ENCODE results near the gene DHRSX. TPM values are rescaled to one million over a fixed set of nuclear protein-coding genes. Genes with fewer than 3 reads are reported as not detected.

The DHRSX gene
- total and polyA plus RNA-seq, 2 donors (not counting 3 experiments of a cell fraction or from before 2014, with no cell fraction given): 27.1 to 37.7 TPM

DNA sequence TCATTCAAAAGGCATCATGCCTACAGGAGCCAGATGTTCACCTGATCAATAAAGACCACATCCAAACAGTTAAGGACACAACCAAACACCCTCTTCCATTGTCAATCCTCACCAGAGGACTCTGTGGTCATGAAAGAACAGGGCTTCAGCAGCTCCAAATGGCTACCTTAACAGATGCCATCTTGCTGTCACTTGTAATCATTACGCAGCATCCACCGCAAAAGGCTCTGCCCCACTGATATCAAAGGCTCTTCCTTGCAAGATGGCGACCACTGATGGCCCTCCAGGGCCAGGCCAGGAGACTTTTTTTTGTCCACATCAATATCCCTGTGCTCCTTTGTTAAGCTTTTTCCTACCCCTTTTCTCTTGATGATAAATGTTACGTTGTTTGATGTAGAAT lies 157.4 kb downstream of the DHRSX start:
- BruUV-seq (replicated peaks): no TSS peak
- Histone ChIP-seq H3K4me3 (replicated peaks in 1 of 3; ENCODE audit: insufficient read depth in 1 of 3, low read depth in 1 of 3, low read length in 3 of 3) (no peak overlapping the region), H3K9ac (replicated peaks; ENCODE audit: extremely low read depth, insufficient read depth, low read length) (no peak overlapping the region), H4K20me1 (replicated peaks; ENCODE audit: control insufficient read depth, extremely low read depth, insufficient read depth, low read length) (no peaks in the 10 kb centered on the region), H3K4me1 (ENCODE audit: control insufficient read depth, extremely low read depth, insufficient read depth, low read length) (no peaks in the 10 kb centered on the region), H3K36me3 (ENCODE audit: control insufficient read depth in 2 of 2, extremely low read depth in 1 of 2, insufficient read depth in 2 of 2, low read length in 2 of 2) (no peaks in the 10 kb centered on the region), H3K9me1 (replicated peaks; ENCODE audit: control insufficient read depth, extremely low read depth, insufficient read depth, low read length) (no peaks in the 10 kb centered on the region), H3K27me3 (ENCODE audit: control insufficient read depth in 2 of 2, insufficient read depth in 2 of 2, low read length in 2 of 2) (no peaks in the 10 kb centered on the region), H3K9me3 (replicated peaks; ENCODE audit: control insufficient read depth, insufficient read depth, low read length) (no peaks in the 10 kb centered on the region), H3K4me2 (ENCODE audit: insufficient read depth, low read length) (no peak overlapping the region), H3K79me2 (ENCODE audit: control insufficient read depth, insufficient read depth, low read length) (no peaks in the 10 kb centered on the region), H3K27ac (ENCODE audit: insufficient read depth, low read depth, low read length) (no peak overlapping the region), H2AFZ (ENCODE audit: low read depth, low read length) (no peak overlapping the region)
- ChIA-PET CTCF (no interaction called here), POLR2A (no interaction called here)
- dilution Hi-C loops (cut with MboI; ENCODE audit: extremely low pct_ligation_motif_present, low sequenced_read_pairs): no loop called here
- intact Hi-C loops (cut with micrococcal nuclease): no loop called here
- FAIRE-seq (no peak), DNase-seq (ENCODE audit: low read depth, low spot score) (no peak)
- TF ChIP-seq FOS (IDR thresholded peaks at IDR 0.05; ENCODE audit: borderline replicate concordance, insufficient read depth, low read length): no peak

DNA sequence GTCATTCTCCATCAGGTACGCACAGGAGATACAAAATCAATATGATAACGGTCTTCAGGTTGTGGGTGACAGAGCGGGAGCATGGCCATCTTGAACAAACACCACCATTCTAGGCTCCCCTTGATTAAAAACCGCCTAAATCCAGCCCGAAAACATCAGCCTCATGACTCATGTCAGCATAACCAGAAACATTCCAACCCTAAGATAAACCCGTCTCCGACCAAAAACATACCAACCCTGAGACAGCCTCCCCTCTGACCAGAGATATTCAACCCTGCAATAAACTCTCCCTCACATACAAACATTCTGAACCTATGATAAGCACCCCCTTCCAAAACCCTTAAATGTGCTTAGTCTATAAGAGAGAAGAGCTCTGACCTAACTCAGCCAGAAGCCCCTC lies 157.9 kb downstream of the DHRSX start:
- Histone ChIP-seq H3K4me2 (ENCODE audit: insufficient read depth, low read length) (no peak overlapping the region), H3K9me1 (replicated peaks; ENCODE audit: control insufficient read depth, extremely low read depth, insufficient read depth, low read length) (no peaks in the 10 kb centered on the region), H4K20me1 (replicated peaks; ENCODE audit: control insufficient read depth, extremely low read depth, insufficient read depth, low read length) (no peaks in the 10 kb centered on the region), H3K79me2 (ENCODE audit: control insufficient read depth, insufficient read depth, low read length) (no peaks in the 10 kb centered on the region), H3K27me3 (ENCODE audit: control insufficient read depth in 2 of 2, insufficient read depth in 2 of 2, low read length in 2 of 2) (no peaks in the 10 kb centered on the region), H3K36me3 (ENCODE audit: control insufficient read depth in 2 of 2, extremely low read depth in 1 of 2, insufficient read depth in 2 of 2, low read length in 2 of 2) (no peaks in the 10 kb centered on the region), H3K4me1 (ENCODE audit: control insufficient read depth, extremely low read depth, insufficient read depth, low read length) (no peaks in the 10 kb centered on the region), H3K9me3 (replicated peaks; ENCODE audit: control insufficient read depth, insufficient read depth, low read length) (no peaks in the 10 kb centered on the region), H3K9ac (replicated peaks; ENCODE audit: extremely low read depth, insufficient read depth, low read length) (no peak overlapping the region), H2AFZ (ENCODE audit: low read depth, low read length) (no peak overlapping the region), H3K4me3 (replicated peaks in 1 of 3; ENCODE audit: insufficient read depth in 1 of 3, low read depth in 1 of 3, low read length in 3 of 3) (no peak overlapping the region), H3K27ac (ENCODE audit: insufficient read depth, low read depth, low read length) (no peak overlapping the region)
- dilution Hi-C loops (cut with MboI; ENCODE audit: extremely low pct_ligation_motif_present, low sequenced_read_pairs): no loop called here
- intact Hi-C loops (cut with micrococcal nuclease): no loop called here
- CTCF ChIA-PET: no interaction called here
- FAIRE-seq (no peak), DNase-seq (ENCODE audit: low read depth, low spot score) (no peak)
- no peak for TF ChIP-seq POLR2A (IDR thresholded peaks at IDR 0.05; ENCODE audit: low read depth, low read length)
- TF ChIP-seq EZH2 (IDR thresholded peaks at IDR 0.05; ENCODE audit: borderline replicate concordance, low read depth, low read length, severe bottlenecking): no peak
- TF ChIP-seq JUN (IDR thresholded peaks at IDR 0.05; ENCODE audit: borderline replicate concordance, insufficient read depth, insufficient read length, low read depth): no peak
- no peak for TF ChIP-seq GATA2 (IDR thresholded peaks at IDR 0.05; ENCODE audit: insufficient read depth, insufficient read length, low read depth, low read length)
- TF ChIP-seq, protein P1, sequence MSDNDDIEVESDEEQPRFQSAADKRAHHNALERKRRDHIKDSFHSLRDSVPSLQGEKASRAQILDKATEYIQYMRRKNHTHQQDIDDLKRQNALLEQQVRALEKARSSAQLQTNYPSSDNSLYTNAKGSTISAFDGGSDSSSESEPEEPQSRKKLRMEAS (IDR thresholded peaks at IDR 0.05; ENCODE audit: insufficient read depth, insufficient read length): no peak
- no peak for TF ChIP-seq POLR2AphosphoS5 (IDR thresholded peaks at IDR 0.05; ENCODE audit: insufficient read depth, low read depth, low read length)
- TF ChIP-seq MYC (IDR thresholded peaks at IDR 0.05; ENCODE audit: low read depth, low read length): no peak
- no peak for TF ChIP-seq FOS (IDR thresholded peaks at IDR 0.05; ENCODE audit: borderline replicate concordance, insufficient read depth, low read length)
- TF ChIP-seq, protein P2, sequence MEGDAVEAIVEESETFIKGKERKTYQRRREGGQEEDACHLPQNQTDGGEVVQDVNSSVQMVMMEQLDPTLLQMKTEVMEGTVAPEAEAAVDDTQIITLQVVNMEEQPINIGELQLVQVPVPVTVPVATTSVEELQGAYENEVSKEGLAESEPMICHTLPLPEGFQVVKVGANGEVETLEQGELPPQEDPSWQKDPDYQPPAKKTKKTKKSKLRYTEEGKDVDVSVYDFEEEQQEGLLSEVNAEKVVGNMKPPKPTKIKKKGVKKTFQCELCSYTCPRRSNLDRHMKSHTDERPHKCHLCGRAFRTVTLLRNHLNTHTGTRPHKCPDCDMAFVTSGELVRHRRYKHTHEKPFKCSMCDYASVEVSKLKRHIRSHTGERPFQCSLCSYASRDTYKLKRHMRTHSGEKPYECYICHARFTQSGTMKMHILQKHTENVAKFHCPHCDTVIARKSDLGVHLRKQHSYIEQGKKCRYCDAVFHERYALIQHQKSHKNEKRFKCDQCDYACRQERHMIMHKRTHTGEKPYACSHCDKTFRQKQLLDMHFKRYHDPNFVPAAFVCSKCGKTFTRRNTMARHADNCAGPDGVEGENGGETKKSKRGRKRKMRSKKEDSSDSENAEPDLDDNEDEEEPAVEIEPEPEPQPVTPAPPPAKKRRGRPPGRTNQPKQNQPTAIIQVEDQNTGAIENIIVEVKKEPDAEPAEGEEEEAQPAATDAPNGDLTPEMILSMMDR (IDR thresholded peaks at IDR 0.05; ENCODE audit: extremely low read depth in 1 of 2, insufficient read depth in 1 of 2, low read depth in 1 of 2, low read length in 2 of 2): no peak
- POLR2A ChIA-PET: no interaction called here
- BruUV-seq (replicated peaks): no TSS peak

All from endothelial cell of umbilical vein (primary cell).